GM23338 (cell line): ENCODE measurements around the gene CFDP1. TPM values are rescaled to one million over a fixed set of nuclear protein-coding genes. Genes with fewer than 3 reads are reported as not detected.

ENCODE experiments used
- ATAC-seq: fragments of 200-7000 bp; cut with Tn5 transposase; 3 replicates; pipeline ENCODE4 v1.9.1; 2020
- DNase-seq: peaks from one replicate; pipeline ENCODE4 v3.0.0-alpha.2; 2015; ENCODE audit warnings: low spot score
- H2AFZ ChIP-seq: fragments of 200-600 bp; sonication (generic); 2 replicates; pipeline ENCODE4 v1.8.0; 2016; ENCODE audit warnings: antibody characterized with exemption, mild to moderate bottlenecking, moderate library complexity
- H3F3A ChIP-seq: fragments of 200-600 bp; sonication (generic); replicated peaks from 2 replicates; pipeline ENCODE4 v1.8.0; 2017; ENCODE audit warnings: antibody characterized with exemption, mixed run types, low read depth
- H3K27ac ChIP-seq: fragments of 200-600 bp; sonication (generic); 2 replicates; pipeline ENCODE4 v1.6.1; 2016; ENCODE audit warnings: low read depth
- H3K27me3 ChIP-seq: fragments of 200-600 bp; sonication (generic); 2 replicates; pipeline ENCODE4 v1.8.0; 2016; ENCODE audit warnings: mild to moderate bottlenecking, mixed run types, moderate library complexity; ENCODE audit not compliant: insufficient read depth
- H3K36me3 ChIP-seq: fragments of 200-600 bp; sonication (generic); 2 replicates; pipeline ENCODE4 v1.8.0; 2016; ENCODE audit warnings: mild to moderate bottlenecking; ENCODE audit not compliant: insufficient read depth
- H3K4me1 ChIP-seq: fragments of 200-600 bp; sonication (generic); 2 replicates; pipeline ENCODE4 v1.8.0; 2016; ENCODE audit warnings: mild to moderate bottlenecking, moderate library complexity; ENCODE audit not compliant: insufficient read depth
- H3K4me2 ChIP-seq: fragments of 200-600 bp; sonication (generic); 2 replicates; pipeline ENCODE4 v1.7.1; 2017; ENCODE audit warnings: mixed run types
- H3K4me3 ChIP-seq: fragments of 200-600 bp; sonication (generic); 2 replicates; pipeline ENCODE4 v1.6.1; 2016; ENCODE audit warnings: mixed run types
- H3K79me2 ChIP-seq: fragments of 200-600 bp; sonication (generic); replicated peaks from 2 replicates; pipeline ENCODE4 v1.8.0; 2017; ENCODE audit warnings: mild to moderate bottlenecking; ENCODE audit not compliant: insufficient read depth
- H3K9me2 ChIP-seq: fragments of 200-600 bp; sonication (generic); 2 replicates; pipeline ENCODE4 v1.8.0; 2017; ENCODE audit not compliant: insufficient read depth
- H4K20me1 ChIP-seq: fragments of 200-600 bp; sonication (generic); replicated peaks from 2 replicates; pipeline ENCODE4 v1.8.0; 2017; ENCODE audit warnings: mild to moderate bottlenecking; ENCODE audit not compliant: insufficient read depth
- H3K27ac Mint-ChIP-seq: 2 replicates; pipeline ENCODE4 v1.8.0; 2020; ENCODE audit warnings: inconsistent platforms, mild to moderate bottlenecking, moderate library complexity, mixed read lengths
- H3K27me3 Mint-ChIP-seq: 3 replicates; pipeline ENCODE4 v1.8.0; 2022; ENCODE audit warnings: low read depth, mild to moderate bottlenecking, moderate library complexity, mixed read lengths, inconsistent platforms; ENCODE audit not compliant: insufficient read depth, poor library complexity
- H3K36me3 Mint-ChIP-seq: 3 replicates; pipeline ENCODE4 v1.8.0; 2021; ENCODE audit warnings: low read depth, mild to moderate bottlenecking, inconsistent platforms, moderate library complexity, mixed read lengths
- H3K4me1 Mint-ChIP-seq: 3 replicates; pipeline ENCODE4 v1.8.0; 2020; ENCODE audit warnings: mild to moderate bottlenecking, inconsistent platforms, mixed read lengths
- H3K4me3 Mint-ChIP-seq: 3 replicates; pipeline ENCODE4 v1.8.0; 2021; ENCODE audit warnings: moderate library complexity, mild to moderate bottlenecking, inconsistent platforms, mixed read lengths
- H3K9me3 Mint-ChIP-seq: 3 replicates; pipeline ENCODE4 v1.8.0; 2020; ENCODE audit warnings: moderate library complexity, mild to moderate bottlenecking, inconsistent platforms, mixed read lengths
- EZH2 ChIP-seq: fragments of 200-600 bp; sonication (generic); IDR thresholded peaks from one replicate; pipeline ENCODE4 v1.8.0; 2017; ENCODE audit warnings: antibody characterized with exemption, mild to moderate bottlenecking, low read depth; ENCODE audit not compliant: unreplicated experiment
- EZH2phosphoT487 ChIP-seq: fragments of 200-600 bp; sonication (generic); IDR thresholded peaks from one replicate; pipeline ENCODE4 v1.8.1; 2018; ENCODE audit warnings: antibody characterized with exemption; ENCODE audit not compliant: unreplicated experiment
- JUNB ChIP-seq: IDR thresholded peaks from one replicate; pipeline ENCODE4 v1.6.1; 2016; ENCODE audit warnings: antibody characterized with exemption; ENCODE audit not compliant: unreplicated experiment
- NANOG ChIP-seq: IDR thresholded peaks from 2 replicates; pipeline ENCODE4 v1.6.1; 2016; ENCODE audit warnings: antibody characterized with exemption, borderline replicate concordance
- POLR2AphosphoS5 ChIP-seq: IDR thresholded peaks from 2 replicates; pipeline ENCODE4 v1.6.1; 2016; ENCODE audit warnings: antibody characterized with exemption, low read depth
- STAT1 ChIP-seq: IDR thresholded peaks from one replicate; pipeline ENCODE4 v1.6.1; 2016; ENCODE audit warnings: antibody characterized with exemption; ENCODE audit not compliant: unreplicated experiment
- ZNF114 ChIP-seq: fragments of 250-450 bp; sonication (Bioruptor Pico); IDR thresholded peaks from 2 replicates; pipeline ENCODE4 v1.5.0; 2020; ENCODE audit warnings: mild to moderate bottlenecking, moderate library complexity
- ZNF331 ChIP-seq: fragments of 250-450 bp; sonication (Bioruptor Pico); IDR thresholded peaks from 2 replicates; pipeline ENCODE4 v1.5.0; 2020; ENCODE audit warnings: low read depth, mild to moderate bottlenecking, moderate library complexity
- polyA plus RNA-seq: library from polyadenylated mRNA; unstranded; fragments of >200 nt; fragmentation: Nextera tagmentation; extraction: Ambion mirVana; gene quantifications from 2 replicates; pipeline ENCODE4 v1.2.1, GENCODE V29; 2016
- total RNA-seq: library from RNA; depleted of rRNA; stranded (reverse); fragments of >200 nt; shearing (Covaris generic); gene quantifications from 2 replicates; pipeline ENCODE4 v1.2.3, GENCODE V29; 2014
- TF ChIP-seq, protein P1 (sequence below), 2 experiments: fragments of 200-600 bp in 1 of 2; sonication (generic) in 1 of 2; conservative IDR thresholded peaks; 2 replicates each; pipeline versions ENCODE4 v1.5.1 to v1.6.1; 2016 to 2017; ENCODE audit warnings: antibody characterized with exemption in 2 of 2, low read depth in 2 of 2, mild to moderate bottlenecking in 2 of 2, moderate library complexity in 1 of 2
- TF ChIP-seq, protein P2 (sequence below): fragments of 250-450 bp; sonication (Bioruptor Pico); IDR thresholded peaks from 2 replicates; pipeline ENCODE4 v1.5.0; 2020; ENCODE audit warnings: mild to moderate bottlenecking, moderate library complexity
- TF ChIP-seq, protein P3 (sequence below): IDR thresholded peaks from one replicate; pipeline ENCODE4 v1.6.1; 2018; ENCODE audit warnings: antibody characterized with exemption; ENCODE audit not compliant: unreplicated experiment
- TF ChIP-seq, protein P4 (sequence below): IDR thresholded peaks from 2 replicates; pipeline ENCODE4 v1.6.1; 2016; ENCODE audit warnings: antibody characterized with exemption

CFDP1 gene
- total and polyA plus RNA-seq, 2 experiments from 2014 or later = 89.9 to 224 TPM

DNA sequence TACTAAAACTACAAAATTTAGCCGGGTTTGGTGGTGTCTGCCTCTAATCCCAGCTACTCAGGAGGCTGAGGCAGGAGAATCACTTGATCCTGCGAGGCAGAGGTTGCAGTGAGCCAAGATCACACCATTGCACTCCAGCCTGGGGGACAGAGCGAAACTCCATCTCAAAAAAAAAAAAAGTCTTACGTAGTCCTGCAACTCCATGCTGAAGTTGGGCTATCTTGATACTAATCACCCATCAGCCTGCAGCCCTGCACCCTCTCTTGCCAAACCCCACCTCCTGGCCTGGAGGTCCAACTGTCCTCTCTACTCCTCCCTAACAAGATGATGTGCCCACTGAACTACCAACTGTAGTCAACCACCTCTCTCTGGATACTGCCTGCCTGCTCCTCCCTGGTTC is 26.4 kb upstream of the CFDP1 start (continued):
- TF ChIP-seq, protein P1, sequence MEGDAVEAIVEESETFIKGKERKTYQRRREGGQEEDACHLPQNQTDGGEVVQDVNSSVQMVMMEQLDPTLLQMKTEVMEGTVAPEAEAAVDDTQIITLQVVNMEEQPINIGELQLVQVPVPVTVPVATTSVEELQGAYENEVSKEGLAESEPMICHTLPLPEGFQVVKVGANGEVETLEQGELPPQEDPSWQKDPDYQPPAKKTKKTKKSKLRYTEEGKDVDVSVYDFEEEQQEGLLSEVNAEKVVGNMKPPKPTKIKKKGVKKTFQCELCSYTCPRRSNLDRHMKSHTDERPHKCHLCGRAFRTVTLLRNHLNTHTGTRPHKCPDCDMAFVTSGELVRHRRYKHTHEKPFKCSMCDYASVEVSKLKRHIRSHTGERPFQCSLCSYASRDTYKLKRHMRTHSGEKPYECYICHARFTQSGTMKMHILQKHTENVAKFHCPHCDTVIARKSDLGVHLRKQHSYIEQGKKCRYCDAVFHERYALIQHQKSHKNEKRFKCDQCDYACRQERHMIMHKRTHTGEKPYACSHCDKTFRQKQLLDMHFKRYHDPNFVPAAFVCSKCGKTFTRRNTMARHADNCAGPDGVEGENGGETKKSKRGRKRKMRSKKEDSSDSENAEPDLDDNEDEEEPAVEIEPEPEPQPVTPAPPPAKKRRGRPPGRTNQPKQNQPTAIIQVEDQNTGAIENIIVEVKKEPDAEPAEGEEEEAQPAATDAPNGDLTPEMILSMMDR (conservative IDR thresholded peaks at IDR 0.05; ENCODE audit: low read depth in 2 of 2) = no peak
- TF ChIP-seq STAT1 (no peak), ZNF331 (CRISPR knock-in tag) (no peak), JUNB (no peak)

DNA sequence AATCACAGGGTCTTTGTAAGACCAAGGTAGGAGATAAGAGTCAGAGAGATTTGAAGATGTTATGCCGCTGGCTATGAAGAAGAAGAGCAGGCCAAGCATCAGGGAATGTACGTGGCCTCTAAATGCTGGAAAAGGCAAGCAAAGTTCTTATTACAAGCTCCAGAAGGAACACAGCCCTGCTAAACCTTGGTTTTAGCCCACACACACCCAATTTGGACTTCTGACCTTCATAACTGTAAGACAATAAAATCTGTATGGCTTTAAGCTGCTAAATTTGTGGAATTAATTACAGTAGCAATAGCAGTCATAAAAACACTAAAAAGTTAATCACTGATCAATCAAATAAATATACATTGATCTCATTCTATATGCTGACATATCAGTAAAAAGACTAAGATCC is 25.1 kb upstream of the CFDP1 start:
- ATAC-seq (no peak), DNase-seq (no peak)
- peaks cover 8% of the 10 kb centered on the region; the same call in 2 of the 3 replicates for H3K36me3 Mint-ChIP-seq
- Histone ChIP-seq H3F3A (no peaks in the 10 kb centered on the region), H3K4me2 (no peak overlapping the region), H4K20me1 (peaks cover 83% of the 10 kb centered on the region), H3K9me2 (no peaks in the 10 kb centered on the region), H2AFZ (no peak overlapping the region), H3K4me1 (peaks cover 33% of the 10 kb centered on the region), H3K4me3 (no peak overlapping the region), H3K79me2 (peaks cover 100% of the 10 kb centered on the region), H3K27me3 (no peaks in the 10 kb centered on the region), H3K27ac (no peak overlapping the region), H3K36me3 (no peaks in the 10 kb centered on the region)
- peaks cover 63% of the 10 kb centered on the region for H3K4me1 Mint-ChIP-seq
- H3K27me3 Mint-ChIP-seq = peaks cover 7% of the 10 kb centered on the region
- H3K9me3 Mint-ChIP-seq = no peaks in the 10 kb centered on the region
- no peak overlapping the region for H3K27ac Mint-ChIP-seq
- H3K4me3 Mint-ChIP-seq = no peak overlapping the region
- TF ChIP-seq POLR2AphosphoS5 (no peak), EZH2phosphoT487 (no peak), STAT1 (no peak), ZNF114 (CRISPR knock-in tag) (no peak), JUNB (no peak), NANOG (no peak), EZH2 (no peak), ZNF331 (CRISPR knock-in tag) (no peak)
- TF ChIP-seq, protein P2, sequence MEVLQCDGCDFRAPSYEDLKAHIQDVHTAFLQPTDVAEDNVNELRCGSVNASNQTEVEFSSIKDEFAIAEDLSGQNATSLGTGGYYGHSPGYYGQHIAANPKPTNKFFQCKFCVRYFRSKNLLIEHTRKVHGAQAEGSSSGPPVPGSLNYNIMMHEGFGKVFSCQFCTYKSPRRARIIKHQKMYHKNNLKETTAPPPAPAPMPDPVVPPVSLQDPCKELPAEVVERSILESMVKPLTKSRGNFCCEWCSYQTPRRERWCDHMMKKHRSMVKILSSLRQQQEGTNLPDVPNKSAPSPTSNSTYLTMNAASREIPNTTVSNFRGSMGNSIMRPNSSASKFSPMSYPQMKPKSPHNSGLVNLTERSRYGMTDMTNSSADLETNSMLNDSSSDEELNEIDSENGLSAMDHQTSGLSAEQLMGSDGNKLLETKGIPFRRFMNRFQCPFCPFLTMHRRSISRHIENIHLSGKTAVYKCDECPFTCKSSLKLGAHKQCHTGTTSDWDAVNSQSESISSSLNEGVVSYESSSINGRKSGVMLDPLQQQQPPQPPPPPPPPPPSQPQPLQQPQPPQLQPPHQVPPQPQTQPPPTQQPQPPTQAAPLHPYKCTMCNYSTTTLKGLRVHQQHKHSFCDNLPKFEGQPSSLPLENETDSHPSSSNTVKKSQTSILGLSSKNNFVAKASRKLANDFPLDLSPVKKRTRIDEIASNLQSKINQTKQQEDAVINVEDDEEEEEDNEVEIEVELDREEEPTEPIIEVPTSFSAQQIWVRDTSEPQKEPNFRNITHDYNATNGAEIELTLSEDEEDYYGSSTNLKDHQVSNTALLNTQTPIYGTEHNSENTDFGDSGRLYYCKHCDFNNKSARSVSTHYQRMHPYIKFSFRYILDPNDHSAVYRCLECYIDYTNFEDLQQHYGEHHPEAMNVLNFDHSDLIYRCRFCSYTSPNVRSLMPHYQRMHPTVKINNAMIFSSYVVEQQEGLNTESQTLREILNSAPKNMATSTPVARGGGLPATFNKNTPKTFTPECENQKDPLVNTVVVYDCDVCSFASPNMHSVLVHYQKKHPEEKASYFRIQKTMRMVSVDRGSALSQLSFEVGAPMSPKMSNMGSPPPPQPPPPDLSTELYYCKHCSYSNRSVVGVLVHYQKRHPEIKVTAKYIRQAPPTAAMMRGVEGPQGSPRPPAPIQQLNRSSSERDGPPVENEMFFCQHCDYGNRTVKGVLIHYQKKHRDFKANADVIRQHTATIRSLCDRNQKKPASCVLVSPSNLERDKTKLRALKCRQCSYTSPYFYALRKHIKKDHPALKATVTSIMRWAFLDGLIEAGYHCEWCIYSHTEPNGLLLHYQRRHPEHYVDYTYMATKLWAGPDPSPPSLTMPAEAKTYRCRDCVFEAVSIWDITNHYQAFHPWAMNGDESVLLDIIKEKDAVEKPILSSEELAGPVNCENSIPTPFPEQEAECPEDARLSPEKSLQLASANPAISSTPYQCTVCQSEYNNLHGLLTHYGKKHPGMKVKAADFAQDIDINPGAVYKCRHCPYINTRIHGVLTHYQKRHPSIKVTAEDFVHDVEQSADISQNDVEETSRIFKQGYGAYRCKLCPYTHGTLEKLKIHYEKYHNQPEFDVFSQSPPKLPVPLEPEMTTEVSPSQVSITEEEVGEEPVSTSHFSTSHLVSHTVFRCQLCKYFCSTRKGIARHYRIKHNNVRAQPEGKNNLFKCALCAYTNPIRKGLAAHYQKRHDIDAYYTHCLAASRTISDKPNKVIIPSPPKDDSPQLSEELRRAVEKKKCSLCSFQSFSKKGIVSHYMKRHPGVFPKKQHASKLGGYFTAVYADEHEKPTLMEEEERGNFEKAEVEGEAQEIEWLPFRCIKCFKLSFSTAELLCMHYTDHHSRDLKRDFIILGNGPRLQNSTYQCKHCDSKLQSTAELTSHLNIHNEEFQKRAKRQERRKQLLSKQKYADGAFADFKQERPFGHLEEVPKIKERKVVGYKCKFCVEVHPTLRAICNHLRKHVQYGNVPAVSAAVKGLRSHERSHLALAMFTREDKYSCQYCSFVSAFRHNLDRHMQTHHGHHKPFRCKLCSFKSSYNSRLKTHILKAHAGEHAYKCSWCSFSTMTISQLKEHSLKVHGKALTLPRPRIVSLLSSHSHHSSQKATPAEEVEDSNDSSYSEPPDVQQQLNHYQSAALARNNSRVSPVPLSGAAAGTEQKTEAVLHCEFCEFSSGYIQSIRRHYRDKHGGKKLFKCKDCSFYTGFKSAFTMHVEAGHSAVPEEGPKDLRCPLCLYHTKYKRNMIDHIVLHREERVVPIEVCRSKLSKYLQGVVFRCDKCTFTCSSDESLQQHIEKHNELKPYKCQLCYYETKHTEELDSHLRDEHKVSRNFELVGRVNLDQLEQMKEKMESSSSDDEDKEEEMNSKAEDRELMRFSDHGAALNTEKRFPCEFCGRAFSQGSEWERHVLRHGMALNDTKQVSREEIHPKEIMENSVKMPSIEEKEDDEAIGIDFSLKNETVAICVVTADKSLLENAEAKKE (CRISPR knock-in tag) = no peak
- TF ChIP-seq, protein P3, sequence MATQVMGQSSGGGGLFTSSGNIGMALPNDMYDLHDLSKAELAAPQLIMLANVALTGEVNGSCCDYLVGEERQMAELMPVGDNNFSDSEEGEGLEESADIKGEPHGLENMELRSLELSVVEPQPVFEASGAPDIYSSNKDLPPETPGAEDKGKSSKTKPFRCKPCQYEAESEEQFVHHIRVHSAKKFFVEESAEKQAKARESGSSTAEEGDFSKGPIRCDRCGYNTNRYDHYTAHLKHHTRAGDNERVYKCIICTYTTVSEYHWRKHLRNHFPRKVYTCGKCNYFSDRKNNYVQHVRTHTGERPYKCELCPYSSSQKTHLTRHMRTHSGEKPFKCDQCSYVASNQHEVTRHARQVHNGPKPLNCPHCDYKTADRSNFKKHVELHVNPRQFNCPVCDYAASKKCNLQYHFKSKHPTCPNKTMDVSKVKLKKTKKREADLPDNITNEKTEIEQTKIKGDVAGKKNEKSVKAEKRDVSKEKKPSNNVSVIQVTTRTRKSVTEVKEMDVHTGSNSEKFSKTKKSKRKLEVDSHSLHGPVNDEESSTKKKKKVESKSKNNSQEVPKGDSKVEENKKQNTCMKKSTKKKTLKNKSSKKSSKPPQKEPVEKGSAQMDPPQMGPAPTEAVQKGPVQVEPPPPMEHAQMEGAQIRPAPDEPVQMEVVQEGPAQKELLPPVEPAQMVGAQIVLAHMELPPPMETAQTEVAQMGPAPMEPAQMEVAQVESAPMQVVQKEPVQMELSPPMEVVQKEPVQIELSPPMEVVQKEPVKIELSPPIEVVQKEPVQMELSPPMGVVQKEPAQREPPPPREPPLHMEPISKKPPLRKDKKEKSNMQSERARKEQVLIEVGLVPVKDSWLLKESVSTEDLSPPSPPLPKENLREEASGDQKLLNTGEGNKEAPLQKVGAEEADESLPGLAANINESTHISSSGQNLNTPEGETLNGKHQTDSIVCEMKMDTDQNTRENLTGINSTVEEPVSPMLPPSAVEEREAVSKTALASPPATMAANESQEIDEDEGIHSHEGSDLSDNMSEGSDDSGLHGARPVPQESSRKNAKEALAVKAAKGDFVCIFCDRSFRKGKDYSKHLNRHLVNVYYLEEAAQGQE = no peak
- TF ChIP-seq, protein P4, sequence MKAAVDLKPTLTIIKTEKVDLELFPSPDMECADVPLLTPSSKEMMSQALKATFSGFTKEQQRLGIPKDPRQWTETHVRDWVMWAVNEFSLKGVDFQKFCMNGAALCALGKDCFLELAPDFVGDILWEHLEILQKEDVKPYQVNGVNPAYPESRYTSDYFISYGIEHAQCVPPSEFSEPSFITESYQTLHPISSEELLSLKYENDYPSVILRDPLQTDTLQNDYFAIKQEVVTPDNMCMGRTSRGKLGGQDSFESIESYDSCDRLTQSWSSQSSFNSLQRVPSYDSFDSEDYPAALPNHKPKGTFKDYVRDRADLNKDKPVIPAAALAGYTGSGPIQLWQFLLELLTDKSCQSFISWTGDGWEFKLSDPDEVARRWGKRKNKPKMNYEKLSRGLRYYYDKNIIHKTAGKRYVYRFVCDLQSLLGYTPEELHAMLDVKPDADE = no peak
